IPS-20b (cell line): ENCODE data around the gene THEMIS2.

Experiments
- H3K27ac ChIP-seq: one replicate; pipeline ENCODE4 v1.5.1; 2013; ENCODE audit warnings: low read length
- H3K27me3 ChIP-seq: 2 replicates; pipeline ENCODE4 v1.6.1; 2013; ENCODE audit warnings: mild to moderate bottlenecking, low read length, inconsistent platforms; ENCODE audit not compliant: insufficient read depth
- H3K36me3 ChIP-seq: 2 replicates; pipeline ENCODE4 v1.6.1; 2013; ENCODE audit warnings: low read depth, mild to moderate bottlenecking, inconsistent platforms, low read length, moderate library complexity; ENCODE audit not compliant: insufficient read depth
- H3K4me1 ChIP-seq: 2 replicates; pipeline ENCODE4 v1.6.1; 2013; ENCODE audit warnings: mild to moderate bottlenecking, control low read depth, inconsistent platforms, low read length, moderate library complexity; ENCODE audit not compliant: insufficient read depth
- H3K4me3 ChIP-seq: 2 replicates; pipeline ENCODE4 v1.5.1; 2013; ENCODE audit warnings: mild to moderate bottlenecking, low read length, inconsistent platforms
- H3K9ac ChIP-seq: 2 replicates; pipeline ENCODE4 v1.6.1; 2013; ENCODE audit warnings: low read depth, mild to moderate bottlenecking, inconsistent platforms, low read length, moderate library complexity
- H3K9me3 ChIP-seq: 2 replicates; pipeline ENCODE4 v1.6.1; 2013; ENCODE audit warnings: mild to moderate bottlenecking, low read depth, low read length, inconsistent platforms; ENCODE audit not compliant: insufficient read depth

Gene THEMIS2

DNA sequence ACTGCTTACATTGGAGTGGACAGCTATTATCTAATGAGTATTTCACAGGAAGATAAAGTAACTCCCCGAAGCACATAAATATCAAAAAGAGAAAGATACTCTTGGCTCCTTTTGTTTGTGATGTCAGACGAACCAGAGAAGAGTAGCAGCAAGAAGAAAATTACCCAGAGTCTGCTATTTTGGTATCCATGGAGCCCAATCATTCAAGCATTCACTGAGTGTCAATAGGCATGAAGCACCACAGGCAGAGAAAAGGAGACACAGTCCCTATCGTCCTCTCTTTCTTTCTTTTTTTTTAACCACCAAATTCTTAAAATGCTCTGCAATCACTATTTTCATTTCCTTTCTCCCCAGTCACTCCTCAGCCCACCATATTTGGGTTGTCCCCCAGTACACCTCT is 22.2 kb downstream of the THEMIS2 start:
- Histone ChIP-seq H3K36me3 (peaks cover 87% of the 10 kb centered on the region), H3K4me1 (no peaks in the 10 kb centered on the region), H3K27me3 (no peaks in the 10 kb centered on the region), H3K4me3 (no peak overlapping the region), H3K27ac (no peak overlapping the region), H3K9me3 (no peaks in the 10 kb centered on the region), H3K9ac (no peak overlapping the region)

- no peaks in the 10 kb centered on the region for H3K4me1 ChIP-seq
- no peak overlapping the region for H3K27ac ChIP-seq
- no peaks in the 10 kb centered on the region for H3K27me3 ChIP-seq
- no peak overlapping the region for H3K4me3 ChIP-seq
- no peak overlapping the region for H3K9ac ChIP-seq
- peaks cover 96% of the 10 kb centered on the region for H3K36me3 ChIP-seq
- H3K9me3 ChIP-seq = no peaks in the 10 kb centered on the region
Observed at GRCh38 chr1:27906759-27907158, 34.4 kb downstream of the THEMIS2 start.

DNA sequence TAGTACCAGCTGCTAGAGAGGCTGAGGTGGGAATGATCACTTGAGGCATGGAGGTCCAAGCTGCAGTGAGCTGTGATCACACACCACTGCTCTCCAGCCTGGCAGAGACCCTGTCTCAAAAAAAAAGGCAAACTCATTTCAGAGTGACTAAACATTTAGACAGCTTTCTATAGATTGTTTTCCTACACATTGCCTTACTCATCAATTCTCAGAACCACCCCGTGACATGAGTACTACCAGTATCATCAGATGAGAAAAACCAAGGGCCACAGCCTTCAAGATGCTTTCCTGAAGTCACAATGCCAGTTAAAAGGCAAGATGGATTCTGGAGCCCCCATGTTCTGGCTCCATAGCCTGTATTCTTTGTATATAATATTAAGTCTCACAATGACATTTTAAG is 40.1 kb downstream of the THEMIS2 start:
- no peak overlapping the region for H3K9ac ChIP-seq
- H3K4me1 ChIP-seq = no peaks in the 10 kb centered on the region
- H3K36me3 ChIP-seq = peaks cover 52% of the 10 kb centered on the region
- H3K9me3 ChIP-seq = peaks cover 5% of the 10 kb centered on the region
- H3K27me3 ChIP-seq = peaks cover 15% of the 10 kb centered on the region
- no peak overlapping the region for H3K27ac ChIP-seq
- H3K4me3 ChIP-seq = no peak overlapping the region

- Histone ChIP-seq H3K36me3 (peaks cover 26% of the 10 kb centered on the region), H3K27me3 (peaks cover 27% of the 10 kb centered on the region), H3K9ac (no peak overlapping the region), H3K27ac (no peak overlapping the region), H3K4me1 (no peaks in the 10 kb centered on the region), H3K4me3 (peak overlapping the region; percentile 40; the same call in 1 of the 2 replicates), H3K9me3 (peaks cover 5% of the 10 kb centered on the region)
Observed at GRCh38 chr1:27915082-27915575, 42.8 kb downstream of the THEMIS2 start.

- Histone ChIP-seq H3K4me1 (no peaks in the 10 kb centered on the region), H3K9me3 (no peaks in the 10 kb centered on the region), H3K36me3 (no peaks in the 10 kb centered on the region), H3K27me3 (peaks cover 14% of the 10 kb centered on the region), H3K4me3 (no peak overlapping the region), H3K27ac (no peak overlapping the region), H3K9ac (no peak overlapping the region)
Observed at GRCh38 chr1:27922272-27922671, 49.9 kb downstream of the THEMIS2 start.

DNA sequence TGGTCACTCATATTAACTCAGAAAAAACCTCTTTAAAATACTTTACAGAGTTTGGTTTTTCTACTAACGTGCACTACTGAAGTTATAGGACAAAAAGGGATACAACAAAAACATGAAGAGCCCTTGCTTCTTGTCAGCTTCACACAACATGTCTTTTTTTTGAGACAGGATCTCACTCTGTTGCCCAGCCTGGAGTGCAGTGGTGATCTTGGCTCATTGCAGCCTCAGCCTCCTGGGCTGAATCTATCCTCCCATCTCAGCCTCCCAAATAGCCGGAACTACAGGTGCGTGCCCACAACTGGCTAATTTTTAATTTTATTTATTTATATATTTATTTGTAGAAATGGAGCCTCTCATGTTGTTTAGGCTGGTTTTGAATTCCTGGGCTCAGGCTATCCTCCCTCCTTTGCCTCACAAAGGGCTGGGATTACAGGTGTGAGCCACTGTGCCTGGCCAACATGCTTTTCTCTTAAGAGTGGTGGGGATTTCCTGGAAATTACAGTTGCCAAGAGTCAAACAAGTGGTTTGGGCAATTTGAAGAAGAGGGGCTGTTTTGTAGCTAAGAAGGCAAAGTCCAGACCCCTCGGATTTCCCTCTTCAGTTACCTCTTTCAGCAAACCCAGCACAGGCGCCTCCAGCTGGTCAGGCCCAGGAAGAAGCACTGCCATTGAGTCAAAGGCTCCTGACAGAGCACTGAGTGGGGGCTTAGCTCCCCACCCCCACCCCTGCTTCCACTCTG is 56.0 kb downstream of the THEMIS2 start:
- Histone ChIP-seq H3K27me3 (no peaks in the 10 kb centered on the region), H3K4me3 (no peak overlapping the region), H3K27ac (no peak overlapping the region), H3K9ac (no peak overlapping the region), H3K9me3 (no peaks in the 10 kb centered on the region), H3K4me1 (peaks cover 7% of the 10 kb centered on the region), H3K36me3 (no peaks in the 10 kb centered on the region)

DNA sequence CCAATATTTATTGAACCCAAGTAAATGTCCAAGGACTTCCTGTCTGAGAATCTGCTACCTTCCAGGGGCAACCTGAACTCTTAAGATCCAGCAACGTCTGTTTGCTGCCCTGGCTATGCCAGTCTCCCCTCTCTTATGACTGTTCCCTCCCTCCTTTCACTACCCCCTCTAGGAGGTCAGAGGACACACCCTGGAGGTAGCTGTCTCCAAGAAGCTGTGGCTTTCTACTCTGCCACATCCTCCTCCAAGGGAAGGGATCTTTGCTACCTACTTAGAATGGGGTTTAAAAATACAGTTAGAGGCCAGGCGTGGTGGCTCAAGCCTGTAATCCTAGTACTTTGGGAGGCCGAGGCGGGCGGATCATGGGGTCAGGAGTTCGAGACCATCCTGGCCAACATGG is 58.8 kb downstream of the THEMIS2 start:
- peaks cover 10% of the 10 kb centered on the region for H3K4me1 ChIP-seq
- H3K4me3 ChIP-seq = no peak overlapping the region
- H3K27me3 ChIP-seq = peaks cover 11% of the 10 kb centered on the region
- H3K9me3 ChIP-seq = no peaks in the 10 kb centered on the region
- H3K9ac ChIP-seq = no peak overlapping the region
- H3K27ac ChIP-seq = no peak overlapping the region
- no peaks in the 10 kb centered on the region for H3K36me3 ChIP-seq

DNA sequence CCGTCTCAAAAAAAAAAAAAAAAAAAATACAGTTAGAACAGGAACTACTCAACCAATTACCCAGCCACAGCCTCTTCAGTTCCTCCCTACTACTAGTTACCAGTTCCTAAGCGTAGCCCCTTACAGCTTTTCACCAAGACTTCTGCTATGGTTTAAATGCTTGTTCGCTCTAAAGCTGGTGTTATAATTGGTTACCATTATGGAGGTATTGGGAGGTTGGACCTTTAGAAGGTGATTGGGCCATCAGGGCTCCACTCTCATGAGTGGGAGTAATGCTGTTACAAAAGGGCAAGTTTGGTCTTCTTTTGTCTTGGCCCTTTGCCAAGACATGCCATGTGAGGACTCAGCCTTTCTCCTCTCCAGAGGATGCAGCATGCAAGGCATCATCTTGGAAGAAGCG is 59.4 kb downstream of the THEMIS2 start:
- Histone ChIP-seq H3K4me3 (no peak overlapping the region), H3K27ac (no peak overlapping the region), H3K27me3 (peaks cover 11% of the 10 kb centered on the region), H3K9me3 (no peaks in the 10 kb centered on the region), H3K9ac (no peak overlapping the region), H3K36me3 (no peaks in the 10 kb centered on the region), H3K4me1 (peaks cover 10% of the 10 kb centered on the region)

- H3K36me3 ChIP-seq = peaks cover 4% of the 10 kb centered on the region; the same call in 1 of the 2 replicates
- peaks cover 28% of the 10 kb centered on the region for H3K4me1 ChIP-seq
- H3K27ac ChIP-seq = peak within 1 kb of the TSS; percentile 81
- peaks cover 11% of the 10 kb centered on the region for H3K27me3 ChIP-seq
- H3K4me3 ChIP-seq = peak within 1 kb of the TSS; percentile 97
- H3K9me3 ChIP-seq = no peaks in the 10 kb centered on the region
- peak within 1 kb of the TSS; percentile 94 for H3K9ac ChIP-seq
Observed at GRCh38 chr1:27934818-27935549, 62.6 kb downstream of the THEMIS2 start, which contains the start of gene SMPDL3B. Gene SMPDL3B, plus strand, starts transcription at chr1:27935000. Its CDS starts 184 bp downstream, at chr1:27935184.

DNA sequence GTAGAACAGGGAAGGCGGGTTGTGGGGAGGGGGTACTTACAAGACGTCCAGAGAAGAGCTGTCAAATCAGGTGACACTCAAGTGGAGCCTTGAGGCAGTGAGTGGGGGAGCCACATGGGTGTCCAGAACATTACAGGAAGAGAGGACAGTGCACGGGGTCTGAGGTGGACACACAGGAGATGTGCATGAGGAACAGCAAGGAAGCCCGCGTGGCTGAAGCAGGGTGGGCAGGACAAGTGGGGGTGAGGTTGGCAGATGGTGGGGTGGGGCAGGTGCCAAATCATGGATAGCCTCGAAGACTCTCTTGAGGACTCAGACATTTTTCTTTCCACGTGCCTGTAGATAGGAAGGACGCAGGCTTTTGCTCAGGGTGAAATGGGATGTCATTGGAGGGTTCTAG is 63.4 kb downstream of the THEMIS2 start:
- Histone ChIP-seq H3K27me3 (peaks cover 11% of the 10 kb centered on the region), H3K9ac (peak overlapping the region; percentile 94; the same call in 1 of the 2 replicates)

More for the DNA sequence above, 63.4 kb downstream of the THEMIS2 start:
- H3K4me1 ChIP-seq = peaks cover 30% of the 10 kb centered on the region
- H3K4me3 ChIP-seq = peak overlapping the region; percentile 97
- peaks cover 6% of the 10 kb centered on the region; the same call in 1 of the 2 replicates for H3K36me3 ChIP-seq
- no peaks in the 10 kb centered on the region for H3K9me3 ChIP-seq
- H3K27ac ChIP-seq = no peak overlapping the region
